Measurements from ENCODE around the gene ZBED3.

DNA sequence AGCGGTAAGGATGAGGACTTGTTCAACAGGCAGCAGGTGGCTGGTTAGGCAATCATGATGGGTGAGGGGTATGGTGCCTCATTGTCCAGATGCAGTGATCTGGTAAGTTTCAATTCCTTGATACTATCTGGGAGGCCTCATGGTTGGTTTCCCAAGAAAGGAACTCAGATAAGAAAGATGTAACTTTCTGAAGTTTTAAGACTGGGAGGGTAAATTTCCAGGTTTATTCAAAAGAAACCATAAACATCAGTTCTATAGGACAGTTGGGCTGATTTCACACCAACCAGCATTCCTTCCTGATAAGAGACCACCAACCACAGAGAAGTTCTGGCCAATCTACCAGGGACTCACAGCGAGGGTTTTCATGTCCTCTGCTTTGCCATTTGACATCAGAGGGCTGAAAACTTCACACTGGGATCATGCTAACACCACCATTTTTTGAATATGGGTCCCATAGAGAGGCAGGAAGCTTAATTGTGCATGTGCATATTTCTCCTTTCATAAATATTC is 57.7 kb downstream of the ZBED3 start:
- TF ChIP-seq, protein P1, sequence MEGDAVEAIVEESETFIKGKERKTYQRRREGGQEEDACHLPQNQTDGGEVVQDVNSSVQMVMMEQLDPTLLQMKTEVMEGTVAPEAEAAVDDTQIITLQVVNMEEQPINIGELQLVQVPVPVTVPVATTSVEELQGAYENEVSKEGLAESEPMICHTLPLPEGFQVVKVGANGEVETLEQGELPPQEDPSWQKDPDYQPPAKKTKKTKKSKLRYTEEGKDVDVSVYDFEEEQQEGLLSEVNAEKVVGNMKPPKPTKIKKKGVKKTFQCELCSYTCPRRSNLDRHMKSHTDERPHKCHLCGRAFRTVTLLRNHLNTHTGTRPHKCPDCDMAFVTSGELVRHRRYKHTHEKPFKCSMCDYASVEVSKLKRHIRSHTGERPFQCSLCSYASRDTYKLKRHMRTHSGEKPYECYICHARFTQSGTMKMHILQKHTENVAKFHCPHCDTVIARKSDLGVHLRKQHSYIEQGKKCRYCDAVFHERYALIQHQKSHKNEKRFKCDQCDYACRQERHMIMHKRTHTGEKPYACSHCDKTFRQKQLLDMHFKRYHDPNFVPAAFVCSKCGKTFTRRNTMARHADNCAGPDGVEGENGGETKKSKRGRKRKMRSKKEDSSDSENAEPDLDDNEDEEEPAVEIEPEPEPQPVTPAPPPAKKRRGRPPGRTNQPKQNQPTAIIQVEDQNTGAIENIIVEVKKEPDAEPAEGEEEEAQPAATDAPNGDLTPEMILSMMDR (conservative IDR thresholded peaks at IDR 0.05; ENCODE audit: low read depth, low read length), result no peak
- no peak for TF ChIP-seq POLR2A (IDR thresholded peaks at IDR 0.05; ENCODE audit: low read depth, low read length)
- no peak for TF ChIP-seq RFX5 (IDR thresholded peaks at IDR 0.05; ENCODE audit: low read depth, low read length)
- TF ChIP-seq CEBPB (IDR thresholded peaks at IDR 0.05; ENCODE audit: low read depth, low read length), result no peak
- no peak for TF ChIP-seq USF2 (IDR thresholded peaks at IDR 0.05; ENCODE audit: low read depth, low read length)
